Aorta (tissue), 5 donors: ENCODE results near the gene DOCK3. TPM values are rescaled to one million over a fixed set of nuclear protein-coding genes. Genes with fewer than 3 reads are reported as not detected.
"Not testable (repeated sequence)": the region's sequence is repeated elsewhere in the genome, so short reads cannot be mapped to it uniquely, and the experiment has no call there.

Source experiments
- ATAC-seq: fragments of 200-7000 bp; cut with Tn5 transposase; one replicate; pipeline ENCODE4 v1.9.1; 2022; ENCODE audit warnings: moderate library complexity; ENCODE audit not compliant: low FRiP score
- DNase-seq, 2 donors: peaks; one replicate each; pipeline ENCODE4 v3.0.0-alpha.2; 2020
- H3K27ac ChIP-seq, 2 donors: one replicate each; pipeline ENCODE4 v1.5.1; 2013; ENCODE audit warnings: low read length in 2 of 2, mild to moderate bottlenecking in 2 of 2, moderate library complexity in 2 of 2, control low read depth in 1 of 2, inconsistent platforms in 1 of 2, low read depth in 1 of 2
- H3K27me3 ChIP-seq, 2 donors: one replicate each; pipeline ENCODE4 v1.6.1; 2013; ENCODE audit warnings: control low read depth in 1 of 2, low read length in 1 of 2, mild to moderate bottlenecking in 1 of 2, moderate library complexity in 1 of 2; ENCODE audit not compliant: insufficient read depth in 2 of 2, control insufficient read depth in 1 of 2
- H3K36me3 ChIP-seq, 2 donors: one replicate each; pipeline ENCODE4 v1.6.1; 2013; ENCODE audit warnings: control low read depth in 1 of 2, low read length in 1 of 2, mild to moderate bottlenecking in 1 of 2; ENCODE audit not compliant: insufficient read depth in 2 of 2, control insufficient read depth in 1 of 2
- H3K4me1 ChIP-seq, 2 donors: one replicate each; pipeline ENCODE4 v1.6.1; 2013; ENCODE audit warnings: low read length in 2 of 2, control low read depth in 1 of 2, mild to moderate bottlenecking in 1 of 2, moderate library complexity in 1 of 2; ENCODE audit not compliant: insufficient read depth in 2 of 2, control insufficient read depth in 1 of 2
- H3K4me3 ChIP-seq, 2 donors: one replicate each; pipeline ENCODE4 v1.5.1; 2013; ENCODE audit warnings: low read length in 2 of 2, control low read depth in 1 of 2, mild to moderate bottlenecking in 1 of 2
- H3K9me3 ChIP-seq: one replicate; pipeline ENCODE4 v1.6.1; 2013; ENCODE audit warnings: mild to moderate bottlenecking, low read length; ENCODE audit not compliant: control insufficient read depth
- WGBS, 2 donors: extraction: QIAGEN DNeasy Blood & Tissue Kit; methylation state at CpG; one replicate each; pipeline ENCODE4 v1.1.7; 2013; 5-methylcytosine and 5-hydroxymethylcytosine counted together
- intact Hi-C, 2 donors: fragments of 100-400 bp; cut with DNase I; formaldehyde crosslinking; loops; one replicate each; pipeline versions ENCODE4 v1.14.2 to v1.15.0; 2022
- polyA plus RNA-seq, 2 donors: library from polyadenylated mRNA; stranded (reverse); fragments of 200-250 nt; gene quantifications; one replicate each; pipeline ENCODE4 v1.2.3, GENCODE V29; 2013
- total RNA-seq, 2 donors: library from RNA; stranded (reverse); fragmentation: NEBNext Ultra II Directional; extraction: Animal tissue kit (Norgen Biotek cat#: 25700); gene quantifications; one replicate each; pipeline ENCODE4 v1.2.1, GENCODE V29; 2021
- donor health status: healthy with polysubstance abuse.
- donor health status: Bipolar disorder and iron deficiency.
- donor health status: DM: no; HTN: no; CAD: no.
- donor health status: DM: no; HTN: no; CAD: no.
- donor health status: DM: yes; HTN: yes; CAD: no.

DOCK3 gene
- total and polyA plus RNA-seq, 4 donors: 0.31 to 0.97 (median 0.55) TPM

- Histone ChIP-seq H3K4me1 (no peaks in the 10 kb centered on the region), H3K36me3 (no peaks in the 10 kb centered on the region), H3K9me3 (peaks cover 1% of the 10 kb centered on the region), H3K27ac (no peak overlapping the region), H3K27me3 (no peaks in the 10 kb centered on the region), H3K4me3 (no peak overlapping the region)
- intact Hi-C loops: loop anchor here in 1 of 2 donors (5.0 kb wide), 1 partner anchor 270 kb away; no protein-coding TSS in a partner anchor
- WGBS, 2 donors: 18 to 27% methylated on average over 1 of the region's 1 CpG
- no peak for ATAC-seq
- no peak for DNase-seq
Measured at GRCh38 chr3:51102396-51102795, 427.7 kb downstream of the DOCK3 start.

- DNase-seq: no peak
- Histone ChIP-seq H3K27me3 (no peaks in the 10 kb centered on the region), H3K4me1 (no peaks in the 10 kb centered on the region), H3K27ac (no peak overlapping the region), H3K9me3 (peaks cover 1% of the 10 kb centered on the region), H3K4me3 (no peak overlapping the region), H3K36me3 (no peaks in the 10 kb centered on the region)
- WGBS, 2 donors: 91 to 92% methylated on average over 9 of the region's 9 CpGs
- intact Hi-C loops: loop anchor here in 1 of 2 donors (5.0 kb wide), 1 partner anchor 266 kb away; no protein-coding TSS in a partner anchor
- no peak for ATAC-seq
Measured at GRCh38 chr3:51106242-51106876, 431.6 kb downstream of the DOCK3 start.

GRCh38 chr3:51110586-51110985 lies 435.9 kb downstream of the DOCK3 start:
- intact Hi-C loops: no loop called here
- ATAC-seq: no peak

GRCh38 chr3:51122944-51123343 lies 448.2 kb downstream of the DOCK3 start:
- H3K4me3 ChIP-seq: no peak overlapping the region
- H3K27ac ChIP-seq: no peak overlapping the region
- ATAC-seq: no peak
- intact Hi-C loops: no loop called here
- H3K36me3 ChIP-seq: no peaks in the 10 kb centered on the region
- DNase-seq: no peak
- no peaks in the 10 kb centered on the region for H3K9me3 ChIP-seq
- H3K27me3 ChIP-seq: peaks cover 0 to 2% of the 10 kb centered on the region in 2 donors
- no peaks in the 10 kb centered on the region for H3K4me1 ChIP-seq
- 89 to 91% methylated on average over 2 of the region's 2 CpGs for WGBS, 2 donors

More at GRCh38 chr3:51110586-51110985, 435.9 kb downstream of the DOCK3 start:
- Histone ChIP-seq H3K27ac (no peak overlapping the region), H3K36me3 (no peaks in the 10 kb centered on the region), H3K27me3 (peaks cover 0 to 1% of the 10 kb centered on the region in 2 donors), H3K9me3 (peaks cover under 1% of the 10 kb centered on the region), H3K4me1 (no peaks in the 10 kb centered on the region), H3K4me3 (no peak overlapping the region)
- DNase-seq: no peak
- 73 to 74% methylated on average over 3 of the region's 3 CpGs for WGBS, 2 donors

GRCh38 chr3:51123531-51123930 lies 448.8 kb downstream of the DOCK3 start:
- H3K4me3 ChIP-seq: no peak overlapping the region
- no peaks in the 10 kb centered on the region for H3K36me3 ChIP-seq
- H3K27ac ChIP-seq: no peak overlapping the region
- intact Hi-C loops: no loop called here
- DNase-seq (no peak), ATAC-seq (no peak)
- H3K27me3 ChIP-seq: peaks cover 0 to 2% of the 10 kb centered on the region in 2 donors
- H3K4me1 ChIP-seq: no peaks in the 10 kb centered on the region
- 73 to 74% methylated on average over 3 of the region's 3 CpGs for WGBS, 2 donors
- no peaks in the 10 kb centered on the region for H3K9me3 ChIP-seq

GRCh38 chr3:51131607-51132006 lies 456.9 kb downstream of the DOCK3 start:
- H3K4me3 ChIP-seq, DNase-seq, H3K4me1 ChIP-seq, H3K27ac ChIP-seq, H3K27me3 ChIP-seq, H3K36me3 ChIP-seq, ATAC-seq, H3K9me3 ChIP-seq, intact Hi-C loops: not testable (repeated sequence)
- WGBS, 2 donors: 94% methylated on average over 1 of the region's 1 CpG

GRCh38 chr3:51137715-51138114 lies 463.0 kb downstream of the DOCK3 start:
- H3K27me3 ChIP-seq: no peaks in the 10 kb centered on the region
- WGBS, 2 donors: 82 to 85% methylated on average over 1 of the region's 1 CpG
- intact Hi-C loops: no loop called here
- no peak overlapping the region for H3K4me3 ChIP-seq
- H3K9me3 ChIP-seq: no peaks in the 10 kb centered on the region
- no peak for DNase-seq
- H3K4me1 ChIP-seq: no peaks in the 10 kb centered on the region
- ATAC-seq: no peak
- no peaks in the 10 kb centered on the region for H3K36me3 ChIP-seq
- H3K27ac ChIP-seq: no peak overlapping the region

- H3K27ac ChIP-seq: no peak overlapping the region
- H3K9me3 ChIP-seq: no peaks in the 10 kb centered on the region
- no peaks in the 10 kb centered on the region for H3K27me3 ChIP-seq
- ATAC-seq (no peak), DNase-seq (no peak)
- H3K4me1 ChIP-seq: no peaks in the 10 kb centered on the region
- intact Hi-C loops: no loop called here
- no peaks in the 10 kb centered on the region for H3K36me3 ChIP-seq
- WGBS, 2 donors: 82 to 85% methylated on average over 1 of the region's 1 CpG
- H3K4me3 ChIP-seq: no peak overlapping the region
Measured at GRCh38 chr3:51139616-51140015, 464.9 kb downstream of the DOCK3 start.

- H3K4me1 ChIP-seq: no peaks in the 10 kb centered on the region
Measured at GRCh38 chr3:51141573-51141972, 466.8 kb downstream of the DOCK3 start.

More at GRCh38 chr3:51141573-51141972, 466.8 kb downstream of the DOCK3 start:
- Histone ChIP-seq H3K4me3 (no peak overlapping the region), H3K36me3 (no peaks in the 10 kb centered on the region), H3K9me3 (no peaks in the 10 kb centered on the region), H3K27ac (no peak overlapping the region), H3K27me3 (no peaks in the 10 kb centered on the region)
- intact Hi-C loops: no loop called here
- ATAC-seq (no peak), DNase-seq (no peak)
- WGBS, 2 donors: 39 to 54% methylated on average over 2 of the region's 2 CpGs
